Heart left ventricle (tissue), 13 donors: ENCODE data around the gene CPEB4.

ENCODE experiments used
- CTCF ChIP-seq, 12 donors: fragments of 200-600 bp; sonication (generic) in 4 of 12; IDR thresholded peaks; one replicate each; pipeline versions ENCODE4 v1.5.0 to v1.8.0; 2018 to 2022; ENCODE audit warnings: antibody characterized with exemption in 12 of 12, mild to moderate bottlenecking in 5 of 12
- POLR2A ChIP-seq, 2 donors: fragments of 450-650 bp; IDR thresholded peaks; one replicate each; pipeline ENCODE4 v1.6.1; 2017; ENCODE audit warnings: antibody characterized with exemption in 2 of 2, mild to moderate bottlenecking in 2 of 2, moderate library complexity in 2 of 2
- donor health status: ischemic (EF 13 %, LVEDD 7.1; RV severe dilation, severe dysfunction).
- donor health status: DM: no; HTN: yes; CAD: no.
- donor health status: DM: no; HTN: no; CAD: no.
- donor health status: ischemic (EF 25% LVEDD 6.9; RV normal size, moderate dysfunction).
- donor health status: ischemic (EF 25% LVEDD 5.7; RV mildly dilated, moderate dysfunction).
- donor health status: ischemic (EF 35%, LVEDD 5.7; RV mildly dilated, moderate dysfunction).
- donor health status: nonischemic (EF 11% LVEDD 7.7; RV severe dilation, severe dysfunction).
- donor health status: DM: yes; HTN: yes; CAD: no.
- donor health status: PGD.
- donor health status: ischemic (EF 29% LVEDD 5.4; RV normal size, mild dysfunction).
- donor health status: nonischemic (EF 23%, LVEDD 6.1; RV moderate dilation, normal function).

- no peak for TF ChIP-seq CTCF (IDR thresholded peaks at IDR 0.05)
- no peak for TF ChIP-seq POLR2A (IDR thresholded peaks at IDR 0.05)
Measured at GRCh38 chr5:173875189-173875588, 13.0 kb upstream of the CPEB4 start.
